Transverse colon (tissue), 4 donors: ENCODE results near the gene GCNA.

Source experiments
- EP300 ChIP-seq: sonication (generic); formaldehyde crosslinking; IDR thresholded peaks from one replicate; pipeline ENCODE4 v1.6.1; 2017; ENCODE audit warnings: antibody characterized with exemption, low read depth
- POLR2AphosphoS5 ChIP-seq, 3 donors: sonication (generic); formaldehyde crosslinking; IDR thresholded peaks; one replicate each; pipeline ENCODE4 v1.6.1; 2016; ENCODE audit warnings: antibody characterized with exemption in 3 of 3
- TF ChIP-seq, protein P1 (sequence below), 5 experiments: fragments of 200-600 bp in 3 of 5; fragments of 450-650 bp in 2 of 5; sonication (generic) in 3 of 5; IDR thresholded peaks; 1 replicate in 2 of 5; 2 replicates in 3 of 5; pipeline ENCODE4 v1.5.1; 2016 to 2017; ENCODE audit warnings: antibody characterized with exemption in 5 of 5, inconsistent platforms in 3 of 5, mild to moderate bottlenecking in 2 of 5, moderate library complexity in 1 of 5

GRCh38 chrX:71638409-71638808 lies 60.2 kb downstream of the GCNA start:
- TF ChIP-seq, protein P1, sequence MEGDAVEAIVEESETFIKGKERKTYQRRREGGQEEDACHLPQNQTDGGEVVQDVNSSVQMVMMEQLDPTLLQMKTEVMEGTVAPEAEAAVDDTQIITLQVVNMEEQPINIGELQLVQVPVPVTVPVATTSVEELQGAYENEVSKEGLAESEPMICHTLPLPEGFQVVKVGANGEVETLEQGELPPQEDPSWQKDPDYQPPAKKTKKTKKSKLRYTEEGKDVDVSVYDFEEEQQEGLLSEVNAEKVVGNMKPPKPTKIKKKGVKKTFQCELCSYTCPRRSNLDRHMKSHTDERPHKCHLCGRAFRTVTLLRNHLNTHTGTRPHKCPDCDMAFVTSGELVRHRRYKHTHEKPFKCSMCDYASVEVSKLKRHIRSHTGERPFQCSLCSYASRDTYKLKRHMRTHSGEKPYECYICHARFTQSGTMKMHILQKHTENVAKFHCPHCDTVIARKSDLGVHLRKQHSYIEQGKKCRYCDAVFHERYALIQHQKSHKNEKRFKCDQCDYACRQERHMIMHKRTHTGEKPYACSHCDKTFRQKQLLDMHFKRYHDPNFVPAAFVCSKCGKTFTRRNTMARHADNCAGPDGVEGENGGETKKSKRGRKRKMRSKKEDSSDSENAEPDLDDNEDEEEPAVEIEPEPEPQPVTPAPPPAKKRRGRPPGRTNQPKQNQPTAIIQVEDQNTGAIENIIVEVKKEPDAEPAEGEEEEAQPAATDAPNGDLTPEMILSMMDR (IDR thresholded peaks at IDR 0.05) = no peak
- TF ChIP-seq POLR2AphosphoS5 (IDR thresholded peaks at IDR 0.05) = no peak
- TF ChIP-seq EP300 = no peak
